Stimulated activated CD8-positive, alpha-beta memory T cell treated with anti-CD3 and anti-CD28 coated beads, Interleukin-12 subunit alpha, Interleukin-12 subunit beta, amount 100 ng/mL, for 24 hours (primary cell): ENCODE data around the gene PBX1.

Experiments
- DNase-seq: peaks from one replicate; pipeline ENCODE4 v3.0.0-alpha.2; 2020; ENCODE audit errors: extremely low read depth

The PBX1 gene

DNA sequence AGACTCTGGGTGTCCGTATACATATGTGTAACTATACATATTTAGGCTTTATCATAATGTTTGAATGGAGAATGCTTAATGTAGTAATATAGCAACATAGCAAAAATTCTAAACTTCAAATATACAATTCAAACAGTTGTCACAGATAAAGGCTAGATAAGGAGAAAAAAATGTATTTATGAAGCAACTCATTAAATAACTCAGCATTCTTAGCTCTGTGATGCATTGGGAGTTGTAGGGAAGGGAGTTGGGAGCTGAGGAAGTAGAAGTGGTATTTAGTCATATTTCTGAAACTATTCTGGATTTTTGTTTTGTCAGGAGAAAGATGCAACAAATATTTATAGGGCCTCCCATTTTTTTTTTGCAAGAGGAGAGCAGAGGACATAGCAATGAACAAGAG lies 197.8 kb downstream of the PBX1 start:
- DNase-seq = no peak

DNA sequence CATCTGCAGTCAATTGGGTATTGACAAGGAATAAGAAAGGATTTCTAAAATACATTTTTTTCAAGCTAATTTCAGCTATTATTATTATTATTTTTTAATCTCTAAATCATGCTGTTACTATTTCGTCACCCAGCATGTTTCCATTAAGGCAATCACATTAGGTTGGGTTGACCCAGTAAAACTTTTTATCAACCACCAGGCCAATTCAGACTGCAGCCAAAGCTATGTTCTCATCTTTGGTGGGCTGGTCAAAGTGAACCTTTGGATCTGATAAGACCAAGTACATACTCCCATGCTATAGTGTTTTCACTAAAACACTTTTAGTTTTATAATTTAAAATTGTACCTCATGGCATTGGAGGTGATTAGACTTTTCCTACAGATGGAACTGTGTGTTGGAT lies 198.6 kb downstream of the PBX1 start:
- no peak for DNase-seq

DNA sequence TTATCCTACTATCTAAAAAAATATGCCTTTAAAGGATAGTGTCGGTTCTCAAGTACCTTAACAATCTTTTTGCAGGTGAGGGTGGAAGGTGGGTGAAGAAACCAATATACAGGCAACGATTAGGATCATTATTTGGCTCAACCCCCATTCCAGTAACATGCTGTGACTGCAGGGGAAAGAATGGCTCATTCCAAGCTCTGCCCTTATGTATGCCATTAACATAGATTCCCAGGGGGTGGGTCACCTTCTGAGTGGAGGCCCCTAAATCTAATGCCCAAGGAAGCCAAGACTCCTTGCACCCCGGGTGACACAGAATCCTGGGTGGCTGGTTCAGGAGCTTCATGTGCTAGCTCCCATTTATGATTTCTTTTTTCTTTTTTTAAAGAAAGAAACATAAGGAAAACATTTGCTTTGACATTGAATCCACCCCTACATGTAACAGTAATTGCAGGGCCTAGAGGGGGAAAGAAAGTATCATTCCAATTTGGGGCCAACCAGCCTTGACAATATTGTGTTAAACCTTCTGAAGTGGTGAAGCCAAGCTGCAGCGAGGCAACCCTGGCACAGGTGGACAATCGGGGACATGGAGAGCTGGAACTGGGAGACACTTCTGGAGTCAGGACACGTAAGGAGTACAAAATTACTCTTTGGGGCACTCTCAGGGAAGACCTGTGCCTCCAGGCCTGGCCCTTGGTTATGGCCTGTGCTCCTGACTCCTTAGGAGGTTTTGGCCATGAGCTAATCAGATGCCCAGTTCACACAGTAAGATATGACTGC lies 200.3 kb downstream of the PBX1 start:
- no peak for DNase-seq

DNA sequence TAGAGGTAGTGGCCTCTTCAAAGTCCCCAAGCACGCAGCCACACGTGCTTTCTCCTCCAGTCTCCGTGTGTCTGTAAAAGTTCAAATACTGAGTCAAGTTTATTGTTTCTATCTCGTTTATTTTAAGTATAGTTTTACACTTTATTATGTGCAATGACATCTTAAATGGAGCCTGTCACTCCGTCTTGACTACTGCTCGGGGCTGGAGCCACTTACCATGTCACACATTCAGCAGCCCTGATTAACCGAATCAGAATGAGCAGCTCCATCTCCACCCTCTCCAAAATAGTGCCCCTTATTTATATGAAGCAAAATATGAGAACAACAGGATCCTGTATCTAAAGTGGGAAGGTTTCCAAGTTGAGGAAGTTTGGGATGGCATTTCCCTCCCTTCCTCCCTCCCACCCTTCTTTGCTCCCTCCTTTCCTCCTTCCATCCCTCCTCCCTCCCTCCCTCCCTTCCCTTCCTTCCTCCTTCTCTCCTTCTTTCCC lies 201.0 kb downstream of the PBX1 start:
- DNase-seq = no peak

DNA sequence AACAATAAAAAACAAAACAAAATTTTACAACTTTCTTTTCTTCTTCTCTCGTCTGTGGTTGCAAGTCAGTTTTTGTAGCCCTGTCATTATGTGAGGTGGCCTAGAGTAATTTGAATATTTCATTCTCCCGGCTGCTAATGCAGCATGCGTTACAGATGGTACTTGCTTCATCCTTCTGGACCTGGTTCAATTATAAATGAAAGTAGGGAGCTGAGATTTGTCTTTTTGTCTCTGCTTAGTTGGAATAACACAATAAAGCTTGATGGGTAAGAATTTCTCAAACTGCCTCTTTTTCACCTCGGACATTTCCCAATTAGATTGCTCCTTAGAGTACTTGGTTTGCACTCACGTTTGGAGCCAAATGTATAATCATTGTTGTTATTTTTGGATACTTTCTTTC lies 201.6 kb downstream of the PBX1 start:
- DNase-seq = no peak

DNA sequence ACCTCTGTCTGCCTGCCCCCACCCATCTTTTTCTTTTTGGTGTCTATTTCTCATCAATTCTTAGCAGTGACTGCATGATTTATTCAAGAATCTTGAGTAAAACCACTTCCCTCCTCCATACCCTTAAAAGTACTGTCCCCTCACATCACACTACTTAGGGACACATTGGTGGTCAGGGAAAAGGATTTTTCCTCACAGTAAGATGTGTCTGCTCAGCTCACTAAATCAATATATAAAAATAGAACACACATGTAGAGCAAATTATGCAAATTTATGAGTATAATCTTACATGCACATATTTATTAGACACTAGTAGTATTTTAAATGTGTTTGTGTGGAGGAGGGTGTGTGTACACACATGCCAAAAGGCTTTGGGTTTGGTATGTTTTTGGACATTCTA lies 202.0 kb downstream of the PBX1 start:
- no peak for DNase-seq

DNA sequence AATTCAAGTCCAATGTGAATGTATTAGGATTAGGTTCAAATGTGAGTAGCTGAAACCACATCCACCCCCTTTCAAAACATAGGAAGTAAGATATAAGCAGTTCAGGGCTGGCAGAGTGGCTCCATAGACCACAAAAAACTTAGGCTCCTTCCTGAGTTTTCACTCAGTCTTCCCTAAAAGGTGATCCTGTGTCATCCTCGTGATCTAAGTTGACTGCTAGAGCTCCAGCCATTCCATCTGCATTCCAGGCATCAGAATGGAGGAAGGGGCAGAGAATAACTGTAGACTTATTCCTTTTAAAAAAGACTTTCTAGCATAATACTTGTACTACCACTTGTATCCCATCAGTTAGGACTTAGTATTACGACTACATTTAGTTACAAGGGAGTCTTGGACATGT lies 204.1 kb downstream of the PBX1 start:
- no peak for DNase-seq

DNA sequence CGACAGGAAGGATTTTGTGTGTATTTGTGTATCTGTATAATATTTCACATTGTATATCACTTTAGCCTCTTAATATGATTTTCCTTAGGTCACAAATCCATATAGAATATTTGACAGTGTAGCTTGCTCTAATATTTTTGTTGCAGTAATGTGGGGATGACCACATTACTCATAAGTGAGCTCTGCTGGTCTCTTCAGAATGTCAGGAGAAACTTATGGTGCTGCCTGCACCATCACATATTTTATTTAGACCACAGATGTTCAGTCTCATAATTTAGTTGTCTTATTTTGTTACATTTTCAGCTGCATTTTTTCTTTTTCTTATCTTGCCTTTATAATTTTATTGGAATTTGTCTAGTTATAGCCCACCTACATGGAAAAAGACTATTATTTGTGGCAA lies 205.3 kb downstream of the PBX1 start:
- no peak for DNase-seq

DNA sequence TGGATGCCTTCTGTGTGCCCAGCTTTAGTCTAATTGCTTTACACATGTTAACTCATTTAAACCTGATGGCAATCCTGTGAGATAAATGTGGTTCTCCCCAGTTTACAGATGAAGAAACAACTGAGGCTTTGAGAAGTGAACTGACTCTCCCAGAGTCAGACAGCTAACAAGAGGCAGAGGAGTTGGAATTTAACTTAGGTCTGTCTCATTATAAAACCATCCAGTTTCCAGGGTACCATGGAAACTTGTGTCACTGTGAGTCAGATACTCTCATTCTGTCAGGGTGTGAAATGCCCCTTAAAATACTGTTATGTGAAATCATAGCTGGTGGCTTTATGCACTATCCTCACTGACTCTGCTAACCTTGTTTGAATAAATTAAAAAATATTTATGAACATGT lies 206.6 kb downstream of the PBX1 start:
- no peak for DNase-seq

DNA sequence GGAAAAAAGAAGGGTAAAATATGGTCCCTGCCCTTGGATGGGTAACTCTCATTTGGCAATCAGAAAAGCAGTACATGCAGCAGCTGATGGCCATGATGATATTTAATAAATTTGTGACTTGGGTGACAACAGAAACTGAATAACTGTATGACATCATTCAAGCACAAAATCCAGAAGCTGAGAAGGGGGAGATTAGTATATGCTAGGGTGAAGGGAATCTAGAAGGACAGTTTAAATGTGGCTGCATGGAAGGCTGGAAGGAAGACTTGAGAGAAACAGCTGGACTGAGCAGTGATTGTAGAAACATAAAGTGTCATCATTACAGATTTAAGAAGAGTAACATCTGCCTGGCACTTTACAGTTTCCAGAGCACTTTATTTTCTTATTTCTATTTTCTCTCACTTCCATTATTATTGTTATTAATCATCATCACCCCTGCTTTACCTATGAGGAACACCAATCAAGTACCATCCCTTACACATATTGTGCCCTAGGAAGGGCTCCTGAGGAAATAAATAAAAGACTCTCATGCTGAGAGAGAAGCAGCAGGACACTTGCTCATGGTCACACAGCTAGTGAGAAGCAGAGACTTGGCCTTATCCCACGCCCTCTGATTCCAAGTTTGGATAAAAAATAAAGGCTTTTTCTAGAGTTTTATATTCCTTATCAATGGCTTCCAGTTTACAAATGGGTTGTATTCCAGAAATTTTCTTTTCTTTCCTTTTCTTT lies 207.2 kb downstream of the PBX1 start:
- DNase-seq = no peak

DNA sequence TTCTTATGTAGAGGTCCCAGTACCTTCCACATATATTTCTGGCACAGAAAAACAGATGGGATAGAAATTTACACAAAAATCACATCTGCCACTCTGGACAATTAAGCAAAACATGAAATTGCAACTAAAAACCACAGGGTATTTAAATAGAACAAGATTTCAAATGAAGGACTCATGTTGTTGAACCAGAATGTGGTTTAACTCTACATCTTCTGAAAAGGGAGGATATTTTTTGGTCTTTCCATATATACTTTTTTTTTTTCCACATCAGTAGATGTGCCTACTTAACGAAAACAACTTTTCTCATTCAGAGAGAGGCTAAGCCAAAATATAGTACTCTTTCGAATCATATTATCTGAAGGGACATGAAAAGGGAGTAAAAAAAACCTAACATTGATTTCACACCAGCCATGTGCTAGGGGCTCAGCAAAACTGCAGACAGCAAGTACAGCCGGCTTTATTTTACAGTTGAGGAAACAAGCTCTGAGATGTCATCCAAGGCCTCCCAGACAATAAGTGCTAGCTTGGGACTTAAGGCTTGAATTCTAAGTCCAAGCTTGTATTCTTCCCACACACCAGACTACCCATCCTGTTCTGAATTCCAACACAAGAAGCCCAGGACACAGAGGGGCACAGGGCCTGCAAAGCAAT lies 208.9 kb downstream of the PBX1 start:
- DNase-seq = no peak

DNA sequence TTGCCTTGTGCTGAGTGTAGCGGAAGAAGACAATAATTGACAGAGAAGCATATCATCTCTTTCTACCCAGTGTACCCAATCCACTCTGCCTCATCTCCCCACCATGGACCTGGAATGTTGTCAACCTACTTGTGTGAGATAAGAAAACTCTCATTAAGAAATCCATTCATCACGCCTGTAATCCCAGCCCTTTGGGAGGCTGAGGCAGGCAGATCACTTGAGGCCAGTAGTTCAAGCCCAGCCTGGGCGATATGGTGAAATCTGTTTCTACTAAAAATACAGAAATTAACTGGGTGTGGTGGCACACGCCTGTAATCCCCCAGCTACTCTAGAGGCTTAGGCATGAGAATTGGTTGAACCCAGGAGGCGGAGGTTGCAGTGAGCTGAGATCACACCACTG lies 209.6 kb downstream of the PBX1 start:
- DNase-seq = no peak

DNA sequence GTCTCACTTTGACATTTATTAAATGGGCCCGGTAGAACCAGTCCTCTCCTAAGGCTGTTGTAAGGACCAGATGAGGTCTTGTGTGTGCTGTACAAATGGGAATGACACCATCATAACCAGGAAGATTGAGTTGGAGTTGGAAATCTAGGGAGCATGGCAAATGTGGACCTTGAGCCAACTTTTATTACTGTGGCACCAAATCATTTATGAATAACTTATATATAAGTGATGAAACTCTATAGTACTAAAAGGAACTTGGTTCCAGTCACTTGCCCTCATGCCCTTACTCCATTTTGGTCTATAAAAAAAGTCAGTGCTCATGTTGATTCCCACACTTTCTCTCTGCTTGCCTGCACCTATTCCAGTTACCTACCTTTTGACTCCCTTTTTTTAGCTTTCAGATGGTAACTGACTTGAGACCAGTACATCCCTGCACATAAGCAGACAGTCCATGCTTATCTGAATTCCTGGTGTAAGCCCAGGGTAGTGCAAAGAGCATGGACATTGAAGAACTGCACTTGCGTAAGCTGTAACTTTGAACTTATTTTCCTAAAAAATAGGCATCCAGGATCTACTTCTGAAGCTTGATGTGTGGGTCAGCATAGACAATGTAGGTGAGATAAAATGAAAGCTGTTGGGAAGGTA lies 210.6 kb downstream of the PBX1 start:
- no peak for DNase-seq

DNA sequence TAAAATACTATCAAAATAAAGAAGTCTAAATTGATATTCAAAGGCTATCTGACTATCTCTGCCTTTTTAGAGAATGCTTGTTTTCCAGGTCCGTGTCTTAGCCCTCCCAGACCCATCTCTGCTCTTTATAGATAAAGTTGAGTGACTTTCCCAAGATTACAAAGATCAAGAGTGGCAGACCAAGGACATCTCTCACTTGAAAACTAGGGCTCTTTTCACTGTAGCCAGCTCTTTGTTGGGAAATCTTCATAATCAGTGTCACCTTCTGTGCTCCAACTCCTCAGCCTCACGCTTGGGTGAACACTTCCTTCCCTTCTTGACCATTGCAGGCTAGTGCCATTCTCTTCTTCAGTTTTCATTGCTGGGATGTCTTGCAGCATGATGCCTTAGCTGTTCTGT lies 211.1 kb downstream of the PBX1 start:
- no peak for DNase-seq

DNA sequence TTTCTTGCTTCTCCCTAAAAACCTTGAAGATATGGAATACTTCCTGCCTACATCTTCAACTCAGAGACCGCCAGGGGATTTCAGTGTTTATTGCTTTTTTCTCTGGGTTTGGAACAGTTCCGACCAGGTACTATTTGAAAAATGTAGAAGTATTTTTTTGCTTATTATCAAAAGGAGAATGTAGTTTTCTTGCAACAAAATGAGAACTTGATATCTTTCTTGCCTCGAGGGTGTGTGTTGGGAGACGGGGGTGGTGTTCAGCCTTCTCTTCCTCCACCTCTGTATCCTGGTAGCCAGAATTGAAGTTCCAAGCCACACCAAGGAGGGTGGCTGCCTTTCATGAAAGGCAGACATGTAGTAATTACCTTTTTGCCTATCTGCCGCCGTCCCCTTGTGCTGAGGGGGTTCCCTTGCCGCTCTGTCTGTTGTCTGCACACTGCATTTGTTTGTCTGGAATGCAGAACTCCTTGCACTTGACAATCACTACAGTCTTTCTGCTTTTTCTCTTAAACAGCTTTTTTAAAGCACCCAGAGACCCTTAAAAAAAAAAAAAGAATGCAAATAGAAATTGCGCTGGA lies 212.1 kb downstream of the PBX1 start:
- DNase-seq = no peak

DNA sequence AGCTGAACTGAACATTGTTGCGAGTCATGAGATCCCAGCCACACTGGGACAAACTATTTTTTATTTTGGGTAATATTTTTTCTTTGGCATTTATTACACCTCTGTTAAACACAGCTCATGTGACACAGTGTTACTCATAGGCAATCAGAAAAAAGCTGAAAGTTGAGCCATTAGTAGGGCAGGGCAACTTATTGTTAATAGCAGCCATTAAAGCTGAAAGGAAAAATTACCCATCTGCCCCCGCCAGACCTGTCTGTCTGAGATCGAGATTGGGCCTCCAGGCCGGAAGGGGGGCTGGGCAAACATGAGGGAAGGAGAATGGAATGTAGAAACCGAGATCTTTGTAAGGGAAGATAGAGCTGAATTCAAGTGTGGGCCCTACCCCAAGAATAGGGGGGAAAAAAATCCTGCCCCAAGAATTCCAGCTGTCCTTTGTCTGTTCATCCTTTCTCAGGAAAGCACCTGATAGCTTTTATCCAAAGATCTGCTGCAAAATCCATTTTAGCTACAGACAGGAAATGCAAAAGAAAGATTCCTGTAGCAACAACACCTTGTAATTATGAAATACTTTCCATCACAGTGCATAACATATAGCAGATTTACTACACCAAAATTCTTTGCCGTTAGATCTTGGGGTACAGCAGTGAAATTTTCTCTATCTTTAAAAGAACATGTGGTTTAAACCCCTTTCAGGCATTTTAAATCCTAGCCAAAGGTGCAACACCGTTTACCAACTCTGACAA lies 212.8 kb downstream of the PBX1 start:
- DNase-seq = no peak

DNA sequence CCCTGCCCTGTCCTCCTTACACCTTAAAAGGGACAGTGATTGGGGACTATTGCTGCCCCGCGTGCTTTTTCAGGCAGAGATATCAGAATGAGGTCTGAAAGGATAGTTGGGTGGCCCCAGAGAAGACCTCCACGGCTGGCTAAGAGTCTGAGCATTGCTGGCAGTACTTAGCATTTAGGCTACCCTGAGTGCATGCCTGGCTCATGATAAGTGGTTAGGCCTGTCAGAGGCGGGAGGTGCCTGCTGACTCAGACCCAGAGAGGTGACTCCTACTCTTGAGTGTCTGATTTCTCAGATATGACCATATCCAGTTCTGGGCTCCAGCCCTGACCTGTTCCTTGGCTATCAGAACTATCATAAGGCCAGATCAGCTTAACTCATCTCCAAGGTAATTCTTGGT lies 213.7 kb downstream of the PBX1 start:
- DNase-seq = no peak

DNA sequence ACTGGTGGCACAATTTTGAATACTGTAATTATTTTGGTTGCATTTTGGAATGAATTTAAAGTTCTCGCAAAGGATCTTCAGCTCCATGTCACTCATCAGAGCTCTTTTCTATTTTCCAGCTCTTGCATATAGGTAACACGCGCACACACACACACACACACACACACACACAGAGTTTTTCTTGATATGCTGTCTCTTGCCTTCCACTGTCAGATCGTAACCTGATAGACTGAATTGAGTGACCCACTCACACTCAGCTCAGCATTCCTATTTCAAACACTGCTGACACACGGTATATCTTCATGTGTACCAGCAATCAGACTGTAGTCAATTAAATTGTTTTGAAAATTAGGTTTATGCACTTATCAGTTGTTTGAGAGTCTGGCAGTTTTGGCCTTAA lies 214.1 kb downstream of the PBX1 start:
- no peak for DNase-seq

DNA sequence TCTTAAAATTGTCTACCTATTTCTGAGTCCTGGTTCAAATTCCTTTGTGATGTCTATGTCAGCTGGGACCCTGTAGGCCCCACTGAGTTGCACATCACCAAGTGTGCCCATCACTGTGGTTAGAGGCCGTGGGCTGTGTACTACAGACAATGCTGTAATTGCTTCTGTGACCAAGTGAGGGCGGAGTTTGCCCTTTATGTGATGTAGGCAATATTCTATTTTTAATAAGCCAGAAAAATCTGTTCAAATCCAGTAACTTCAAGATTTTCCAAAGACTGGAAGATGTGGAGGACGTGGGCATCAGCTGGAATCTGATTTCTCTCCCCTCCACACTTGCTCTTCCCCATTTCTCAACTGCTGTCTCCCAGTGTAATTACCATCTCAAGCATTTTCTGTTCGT lies 215.4 kb downstream of the PBX1 start:
- no peak for DNase-seq

DNA sequence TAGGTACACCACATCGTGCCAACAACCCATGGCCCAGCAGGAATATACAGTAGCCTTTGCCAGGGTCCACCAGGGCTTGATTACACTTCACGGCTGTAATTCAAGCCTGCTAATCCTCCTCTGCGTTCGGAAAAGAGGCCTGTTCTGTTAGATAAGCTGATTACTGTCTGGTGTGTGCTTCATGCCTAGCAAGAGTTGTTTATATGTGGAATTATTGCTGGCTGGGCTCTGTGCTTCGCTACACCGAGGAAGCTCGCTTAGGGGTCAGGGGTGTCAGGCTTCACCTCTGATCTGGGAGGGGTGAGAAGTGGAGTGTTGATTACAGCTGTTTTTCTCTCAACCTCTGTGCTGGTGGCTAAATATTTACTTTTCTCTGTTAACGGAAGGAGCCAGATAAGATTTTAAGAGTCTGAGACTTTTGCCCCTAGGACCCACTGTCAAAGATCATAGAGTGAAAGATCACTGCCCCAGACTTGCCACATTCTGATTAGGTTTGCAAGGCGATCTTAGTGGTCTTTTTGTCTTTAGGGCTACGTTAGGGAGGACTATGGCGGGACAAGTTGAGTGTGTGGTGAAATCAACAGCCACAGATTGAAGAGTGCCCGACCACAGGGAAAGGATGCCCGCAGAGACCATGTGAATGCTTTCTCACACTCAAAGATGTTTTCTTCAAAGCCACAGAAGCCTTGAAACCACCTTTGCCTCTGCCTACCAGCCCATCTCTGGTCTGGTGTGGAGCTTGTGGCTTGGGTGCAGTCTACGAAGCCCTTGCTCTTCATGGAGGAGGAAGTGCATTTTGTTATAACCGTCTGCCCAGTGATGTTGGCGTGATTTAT lies 216.1 kb downstream of the PBX1 start:
- no peak for DNase-seq
